ENCODE data around the gene ZNF837. TPM values are rescaled to one million over a fixed set of nuclear protein-coding genes. Genes with fewer than 3 reads are reported as not detected.

ZNF837 gene
- total RNA-seq, 2 experiments from 2014 or later = 1.5 to 1.6 TPM

- Mint-ChIP-seq H3K36me3 (ENCODE audit: low read depth) (peaks cover 45% of the 10 kb centered on the region), H3K4me1 (ENCODE audit: low read depth) (peaks cover 6% of the 10 kb centered on the region), H3K9me3 (no peaks in the 10 kb centered on the region), H3K4me3 (no peak overlapping the region), H3K27me3 (no peaks in the 10 kb centered on the region), H3K27ac (no peak overlapping the region)
- no peak for ATAC-seq
- CTCF ChIA-PET = interaction anchor here (0.7 to 1.1 kb wide), 2 partner anchors 8 to 12 kb away, joined by 3 read pairs; partner anchors contain the start of gene ZSCAN22
- intact Hi-C loops (cut with micrococcal nuclease) = no loop called here
- POLR2A ChIA-PET = interaction anchor here (1.2 kb wide), 1 partner anchor 18 kb away, joined by 4 read pairs; no protein-coding TSS in a partner anchor
- TF ChIP-seq CTCF (IDR thresholded peaks at IDR 0.05) = no peak
- DNase-seq = no peak
These were observed 41.8 kb downstream of the ZNF837 start for GRCh38 chr19:58338825-58339558.

DNA sequence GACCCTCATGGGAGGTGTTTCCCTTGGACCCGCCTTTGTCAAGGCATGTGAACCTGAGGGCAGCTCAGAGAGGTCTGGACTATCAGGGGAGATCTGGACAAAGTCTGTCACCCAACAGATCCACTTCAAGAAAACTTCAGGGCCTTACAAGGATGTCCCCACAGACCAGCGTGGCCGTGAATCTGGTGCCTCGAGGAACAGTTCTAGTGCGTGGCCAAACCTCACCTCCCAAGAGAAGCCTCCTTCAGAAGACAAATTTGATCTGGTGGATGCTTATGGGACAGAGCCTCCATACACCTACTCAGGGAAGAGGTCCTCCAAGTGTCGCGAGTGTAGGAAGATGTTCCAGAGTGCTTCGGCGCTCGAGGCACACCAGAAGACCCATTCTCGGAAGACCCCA, 42.5 kb downstream of the ZNF837 start:
- no peak for TF ChIP-seq CTCF (IDR thresholded peaks at IDR 0.05)
- H3K27ac Mint-ChIP-seq = no peak overlapping the region

GRCh38 chr19:58336820-58337219, 44.0 kb downstream of the ZNF837 start:
- Mint-ChIP-seq H3K36me3 (ENCODE audit: low read depth) (peaks cover 38% of the 10 kb centered on the region), H3K9me3 (no peaks in the 10 kb centered on the region), H3K27me3 (no peaks in the 10 kb centered on the region), H3K4me3 (no peak overlapping the region), H3K4me1 (ENCODE audit: low read depth) (peaks cover 6% of the 10 kb centered on the region), H3K27ac (no peak overlapping the region)
- intact Hi-C loops (cut with micrococcal nuclease) = no loop called here
- ChIA-PET POLR2A (interaction anchor here (1.7 kb wide), 1 partner anchor 10 kb away, joined by 4 read pairs; no protein-coding TSS in a partner anchor), CTCF (no interaction called here)
- DNase-seq (no peak), ATAC-seq (no peak)
- no peak for TF ChIP-seq CTCF (IDR thresholded peaks at IDR 0.05)

More for the DNA sequence above, 42.5 kb downstream of the ZNF837 start:
- H3K4me1 Mint-ChIP-seq (ENCODE audit: low read depth) = peaks cover 6% of the 10 kb centered on the region
- H3K4me3 Mint-ChIP-seq = no peak overlapping the region
- DNase-seq = no peak
- no peaks in the 10 kb centered on the region for H3K27me3 Mint-ChIP-seq
- H3K36me3 Mint-ChIP-seq (ENCODE audit: low read depth) = peaks cover 42% of the 10 kb centered on the region
- ATAC-seq = no peak
- intact Hi-C loops (cut with micrococcal nuclease) = no loop called here
- ChIA-PET CTCF (interaction anchor here (1.1 kb wide), 1 partner anchor 9 kb away, joined by 3 read pairs; no protein-coding TSS in a partner anchor), POLR2A (no interaction called here)
- no peaks in the 10 kb centered on the region for H3K9me3 Mint-ChIP-seq

GRCh38 chr19:58336216-58336615, 44.6 kb downstream of the ZNF837 start:
- H3K36me3 Mint-ChIP-seq (ENCODE audit: low read depth) = peaks cover 36% of the 10 kb centered on the region
- ATAC-seq = no peak
- TF ChIP-seq CTCF (IDR thresholded peaks at IDR 0.05) = no peak

GRCh38 chr19:58335630-58336029, 45.2 kb downstream of the ZNF837 start:
- DNase-seq (no peak), ATAC-seq (no peak)
- CTCF ChIA-PET = no interaction called here
- Mint-ChIP-seq H3K27ac (no peak overlapping the region), H3K27me3 (no peaks in the 10 kb centered on the region), H3K9me3 (no peaks in the 10 kb centered on the region), H3K4me3 (no peak overlapping the region), H3K4me1 (ENCODE audit: low read depth) (peaks cover 6% of the 10 kb centered on the region), H3K36me3 (ENCODE audit: low read depth) (peaks cover 33% of the 10 kb centered on the region)
- POLR2A ChIA-PET = interaction anchor here (1.7 kb wide), 1 partner anchor 11 kb away, joined by 4 read pairs; no protein-coding TSS in a partner anchor
- intact Hi-C loops (cut with micrococcal nuclease) = no loop called here
- no peak for TF ChIP-seq CTCF (IDR thresholded peaks at IDR 0.05)

More at GRCh38 chr19:58336216-58336615, 44.6 kb downstream of the ZNF837 start:
- Mint-ChIP-seq H3K4me3 (no peak overlapping the region), H3K27me3 (no peaks in the 10 kb centered on the region), H3K27ac (no peak overlapping the region), H3K4me1 (ENCODE audit: low read depth) (peaks cover 6% of the 10 kb centered on the region), H3K9me3 (no peaks in the 10 kb centered on the region)
- DNase-seq = no peak
- ChIA-PET POLR2A (interaction anchor here (1.7 kb wide), 1 partner anchor 11 kb away, joined by 4 read pairs; no protein-coding TSS in a partner anchor), CTCF (no interaction called here)
- intact Hi-C loops (cut with micrococcal nuclease) = no loop called here
